CD4-positive, alpha-beta T cell treated with Interleukin-12 subunit alpha and Interleukin-12 subunit beta, for 1 hour (primary cell): Measurements from ENCODE around the gene XYLT1.

Experiments used
- DNase-seq: peaks from one replicate; pipeline ENCODE4 v3.0.0-alpha.2; 2020

Gene XYLT1

DNA sequence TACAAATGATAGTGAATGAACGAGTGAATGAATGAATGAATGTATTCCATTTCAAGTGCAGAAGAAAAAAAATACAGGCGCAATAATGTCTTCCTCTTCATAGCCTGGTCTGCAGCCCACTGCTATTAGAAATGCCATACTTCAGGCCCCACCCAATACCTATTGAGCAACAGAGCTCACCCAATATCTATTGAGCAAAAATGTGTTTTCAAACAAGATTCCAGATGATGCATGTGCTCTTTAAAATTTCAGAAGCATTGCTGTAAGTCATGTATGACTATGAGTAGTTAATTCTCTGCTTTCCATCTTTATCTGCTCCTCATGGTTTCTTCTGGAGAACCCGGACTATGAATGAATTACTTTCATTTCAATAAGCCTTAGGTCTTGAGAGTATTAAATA lies 308.2 kb downstream of the XYLT1 start:
- DNase-seq = no peak

DNA sequence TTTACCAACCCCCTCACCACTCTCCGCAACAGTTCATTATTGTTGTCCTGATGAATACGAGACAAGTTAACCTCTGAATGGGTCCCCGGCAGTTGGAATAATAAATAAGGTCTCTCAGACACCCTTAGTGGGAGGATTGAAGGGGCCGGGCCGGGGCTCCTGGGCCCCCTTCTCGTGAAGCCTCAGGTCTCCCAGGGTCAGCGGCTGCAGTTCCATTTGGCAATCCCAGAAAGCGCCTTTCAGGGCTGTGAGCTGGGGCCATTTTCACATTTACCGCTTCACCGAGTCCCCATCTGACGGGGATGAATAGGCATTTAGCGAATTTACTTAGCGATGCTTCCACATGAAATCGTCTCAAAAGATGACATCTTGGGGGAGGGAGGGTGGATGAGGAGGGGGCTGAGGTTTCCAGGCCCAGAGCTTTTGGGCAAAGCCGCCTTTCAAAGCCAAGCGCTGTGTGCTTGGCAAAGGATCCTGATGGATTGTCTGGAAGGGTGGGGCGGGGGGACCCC lies 309.8 kb downstream of the XYLT1 start:
- DNase-seq = no peak

DNA sequence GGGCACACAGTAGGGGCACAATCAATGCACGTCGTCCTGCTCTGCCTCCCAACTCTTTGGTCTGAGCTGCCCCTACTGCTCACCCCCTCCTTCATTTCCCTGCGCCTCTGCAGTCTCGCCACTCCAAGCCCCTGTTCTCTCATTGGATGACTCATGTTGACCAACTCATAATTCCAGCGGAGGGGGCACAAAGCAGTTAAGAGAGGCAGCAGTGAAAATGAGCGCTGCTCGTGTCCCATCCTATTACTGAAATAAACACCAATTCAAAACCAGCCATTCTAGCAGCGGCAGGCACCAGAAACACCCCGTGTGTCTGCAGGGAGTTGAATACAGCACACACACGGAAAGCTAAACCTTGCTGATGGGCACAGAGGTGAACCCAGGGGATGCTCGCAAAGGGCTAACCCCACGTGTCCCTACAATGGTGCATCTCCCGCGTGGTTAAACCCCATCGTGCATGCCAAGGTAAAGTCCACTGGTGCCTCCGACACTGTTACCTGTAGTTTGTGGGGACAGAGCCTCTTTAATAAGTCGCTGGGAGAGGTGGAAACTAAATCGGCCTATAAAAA lies 310.4 kb downstream of the XYLT1 start:
- DNase-seq = no peak

DNA sequence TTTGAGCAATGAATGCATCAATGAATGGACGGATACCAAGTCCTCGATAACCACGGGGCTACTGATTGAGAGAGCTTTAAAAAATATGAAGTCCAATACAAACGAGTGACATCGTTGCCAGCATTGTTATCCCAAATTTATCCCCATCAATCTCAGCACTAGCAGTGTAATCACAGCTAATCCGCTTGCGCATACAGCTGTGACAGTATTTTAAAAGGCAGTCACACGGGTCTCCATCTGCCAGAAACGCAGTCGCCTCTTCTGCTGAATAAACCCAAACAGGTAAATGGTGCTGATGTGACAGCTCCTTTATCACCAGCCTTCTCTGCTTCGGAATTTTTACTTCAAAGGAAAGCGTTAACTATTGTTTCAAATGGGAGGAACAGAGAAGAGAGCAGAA lies 311.1 kb downstream of the XYLT1 start:
- DNase-seq = no peak

DNA sequence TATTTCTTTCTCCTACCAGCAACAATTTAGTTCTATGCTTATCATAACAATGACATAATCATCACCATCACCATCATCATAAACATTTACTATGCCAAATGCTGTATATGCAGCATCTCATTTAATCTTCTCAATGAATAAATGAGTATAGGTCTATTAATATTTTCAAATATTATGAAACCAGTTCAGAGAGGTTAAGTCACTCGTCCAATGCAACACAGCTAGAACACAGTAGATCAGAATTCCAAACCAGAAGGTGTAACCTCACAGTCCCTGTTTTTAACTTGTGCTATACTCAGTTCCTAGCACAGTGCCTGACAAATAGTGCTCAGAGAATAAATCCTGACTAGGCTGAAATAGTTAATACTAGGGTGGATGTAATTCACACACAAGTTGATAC lies 314.8 kb downstream of the XYLT1 start:
- DNase-seq = no peak

DNA sequence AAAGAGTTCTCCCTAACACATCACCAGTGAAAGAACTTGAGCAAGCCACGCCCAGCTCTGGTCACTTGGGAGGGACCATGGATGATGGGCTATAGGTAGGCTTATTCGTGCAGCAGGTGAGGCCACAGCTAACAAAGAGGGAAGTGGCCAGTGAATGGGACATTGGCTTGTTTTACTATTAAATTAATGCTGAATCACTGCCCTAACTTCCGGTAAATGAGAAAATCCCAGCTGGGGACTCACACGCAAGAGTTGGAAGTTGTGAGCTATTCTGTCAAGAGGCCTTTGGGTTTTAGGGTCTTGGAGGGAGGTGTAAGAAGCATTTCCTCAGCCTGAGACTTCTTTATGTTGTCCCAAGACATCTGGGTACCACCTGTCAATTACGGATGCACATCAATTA lies 315.3 kb downstream of the XYLT1 start:
- no peak for DNase-seq

DNA sequence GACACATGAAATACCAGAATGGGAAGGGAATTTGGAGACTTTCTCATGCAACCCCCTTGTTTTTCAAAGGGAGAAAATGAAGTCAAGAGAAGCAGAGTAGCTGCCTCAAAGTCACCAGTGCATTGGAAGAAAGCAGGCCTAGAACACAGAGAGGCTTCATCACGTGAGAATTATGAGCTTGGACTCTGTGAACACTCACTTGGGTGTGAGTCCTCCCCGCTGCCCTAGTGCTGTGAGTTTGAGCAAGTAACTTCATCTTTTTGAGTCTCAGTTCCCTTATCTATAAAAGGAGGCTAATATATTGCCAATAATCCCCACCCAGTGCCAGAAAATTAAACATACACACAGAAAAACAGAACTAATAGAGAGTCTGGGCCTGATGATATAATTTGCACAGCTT lies 315.8 kb downstream of the XYLT1 start:
- no peak for DNase-seq

DNA sequence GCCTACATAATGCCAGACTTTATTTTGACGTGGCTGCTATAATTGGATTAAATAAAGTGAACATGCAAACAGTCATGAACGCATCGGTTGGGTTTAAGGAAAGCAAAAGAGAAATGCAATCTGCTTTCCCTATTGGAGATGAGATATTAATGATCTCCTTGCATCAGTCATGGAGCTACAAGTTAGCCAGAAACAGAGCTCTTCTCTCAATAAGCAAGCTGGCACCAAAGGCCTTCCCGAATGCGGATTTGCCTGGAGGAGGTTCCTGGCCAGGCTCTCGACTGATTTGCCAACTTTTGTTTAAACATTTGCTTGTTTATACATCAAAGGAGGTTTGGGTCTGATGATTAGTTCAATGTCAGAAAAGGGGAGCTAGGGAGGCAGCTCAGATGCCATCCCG lies 318.4 kb downstream of the XYLT1 start:
- DNase-seq = no peak

DNA sequence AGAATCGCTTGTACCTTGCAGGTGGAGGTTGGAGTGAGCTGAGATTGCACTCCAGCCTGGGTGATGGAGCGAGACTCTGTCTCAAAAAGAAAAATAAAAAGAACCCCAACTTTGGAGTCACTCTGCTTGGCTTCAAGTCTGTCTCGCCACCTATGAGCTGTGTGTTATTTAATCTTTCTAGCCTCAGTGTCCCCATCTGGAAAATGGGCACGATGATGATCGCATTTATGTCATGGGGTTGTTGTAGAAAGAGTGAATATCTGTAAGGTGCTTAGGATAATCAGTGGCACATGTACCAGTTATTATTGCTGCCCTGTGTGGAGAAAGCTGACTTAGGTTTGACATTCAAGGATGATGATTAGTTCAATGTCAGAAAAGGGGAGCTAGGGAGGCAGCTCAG lies 319.4 kb downstream of the XYLT1 start:
- no peak for DNase-seq

DNA sequence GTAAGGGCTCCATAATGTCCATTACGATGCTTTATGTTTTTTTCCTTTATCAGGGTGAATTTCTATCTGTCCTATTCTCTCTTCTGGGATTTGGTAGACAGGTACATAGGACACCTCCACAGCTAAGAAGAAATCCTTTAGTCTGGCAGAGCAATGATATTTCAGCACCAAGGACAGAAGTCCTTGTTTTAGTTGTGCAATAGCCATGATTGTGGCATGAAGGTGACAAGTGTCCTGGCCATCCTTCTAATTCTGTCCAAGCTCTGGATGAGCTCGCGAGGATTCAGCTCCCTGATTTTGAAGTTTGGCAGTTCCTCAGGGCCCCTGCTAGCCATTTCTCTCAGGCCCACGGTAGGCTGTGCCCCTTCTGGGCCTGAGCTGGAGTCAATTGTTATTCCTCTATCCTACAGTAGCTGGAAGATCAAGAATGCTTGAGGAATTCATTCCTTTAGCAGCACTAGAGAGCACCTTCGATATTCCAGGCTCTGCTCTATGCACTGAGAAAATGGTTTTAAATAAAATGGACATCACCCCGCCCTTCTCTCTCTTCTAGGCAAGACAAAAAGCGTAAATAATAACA lies 320.8 kb downstream of the XYLT1 start:
- DNase-seq = no peak

DNA sequence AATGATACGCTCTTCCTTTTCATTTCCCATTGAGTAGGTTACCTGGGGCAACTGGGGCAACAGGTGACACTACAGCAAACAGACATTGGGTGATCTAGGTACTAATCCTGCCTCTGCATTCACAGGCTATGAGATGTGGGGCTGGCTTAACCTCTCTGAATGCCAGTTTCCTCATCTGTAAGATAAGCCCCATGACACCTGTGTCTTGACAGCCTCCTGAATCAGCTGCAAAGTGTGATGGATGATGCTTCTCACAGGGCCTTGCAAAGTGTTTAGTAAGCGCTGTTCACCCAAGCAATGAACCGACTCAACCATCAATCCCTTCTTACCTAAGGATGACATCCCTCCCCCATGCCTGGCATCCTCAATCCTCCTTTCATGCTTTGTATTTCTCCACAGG lies 322.8 kb downstream of the XYLT1 start:
- no peak for DNase-seq

DNA sequence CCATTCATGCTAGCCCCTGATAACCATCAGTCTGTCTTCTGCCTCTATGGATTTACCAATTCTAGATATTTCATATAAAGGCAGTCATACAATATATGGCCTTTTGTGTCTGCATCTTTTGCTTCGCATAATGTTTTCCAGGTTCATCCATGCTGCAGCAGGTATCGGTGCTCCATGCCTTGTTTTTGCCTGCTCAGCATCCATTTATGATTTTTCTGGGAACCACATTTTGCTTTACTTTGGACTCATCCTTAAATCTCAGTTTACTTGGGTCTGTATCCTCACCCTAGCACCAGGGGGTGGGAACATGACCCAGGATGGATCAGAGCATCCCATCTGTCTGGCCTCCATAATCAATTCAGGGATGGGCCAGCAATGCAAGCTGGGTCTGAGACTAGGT lies 325.7 kb downstream of the XYLT1 start:
- no peak for DNase-seq

DNA sequence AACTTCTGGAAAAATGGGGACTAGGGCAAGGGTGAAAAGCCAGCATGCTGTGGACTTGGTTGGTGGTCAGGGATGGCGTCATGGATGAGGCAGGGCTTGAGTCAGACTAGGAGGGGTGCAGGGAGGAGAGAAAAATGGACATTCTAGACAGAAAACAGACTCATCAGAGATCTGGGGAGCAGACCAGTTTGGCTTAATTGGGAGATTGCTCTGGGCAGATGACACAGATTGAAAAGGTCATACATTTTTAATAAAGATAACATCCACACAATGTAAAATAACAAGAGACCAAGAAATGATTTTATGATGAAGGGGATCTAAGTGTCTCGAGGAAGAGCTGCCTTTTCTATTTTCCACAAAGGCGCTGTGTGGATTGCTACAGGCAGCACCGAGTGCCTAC lies 326.3 kb downstream of the XYLT1 start:
- DNase-seq = no peak

DNA sequence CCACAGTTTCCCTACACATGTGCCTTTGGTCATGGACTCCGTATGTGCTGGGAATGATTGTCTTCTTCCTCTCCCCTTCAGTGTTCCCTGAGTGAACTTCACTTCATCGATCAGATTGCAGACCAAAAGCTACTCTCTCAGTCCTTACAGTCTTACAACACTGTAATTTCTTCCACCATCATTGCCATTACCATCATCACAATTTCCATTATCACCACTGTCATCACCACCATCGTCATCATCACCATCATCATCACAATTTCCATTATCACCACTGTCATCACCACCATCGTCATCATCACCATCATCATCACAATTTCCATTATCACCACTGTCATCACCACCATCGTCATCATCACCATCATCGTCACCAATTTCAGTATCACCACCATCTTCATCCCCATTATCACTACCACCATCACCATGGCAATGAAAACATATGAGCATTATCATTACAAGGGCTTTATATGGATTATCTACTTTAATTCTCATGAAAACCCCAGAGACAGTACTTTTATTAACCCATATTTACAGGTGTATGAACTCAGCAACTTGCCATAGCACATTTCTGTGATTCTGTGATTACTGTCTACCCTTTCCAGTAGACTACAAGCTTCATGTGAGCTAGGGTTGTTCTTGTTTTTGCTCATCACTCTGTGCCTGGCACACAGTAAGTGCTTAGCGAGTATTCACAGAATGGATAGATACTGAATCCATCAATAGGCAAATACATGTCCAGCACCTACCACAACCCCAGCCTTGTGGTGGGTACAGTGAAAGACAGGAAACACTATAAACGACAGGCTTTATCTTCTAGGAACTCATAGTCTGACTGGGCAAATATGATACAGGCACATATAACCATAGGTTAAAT lies 327.0 kb downstream of the XYLT1 start:
- DNase-seq = no peak

DNA sequence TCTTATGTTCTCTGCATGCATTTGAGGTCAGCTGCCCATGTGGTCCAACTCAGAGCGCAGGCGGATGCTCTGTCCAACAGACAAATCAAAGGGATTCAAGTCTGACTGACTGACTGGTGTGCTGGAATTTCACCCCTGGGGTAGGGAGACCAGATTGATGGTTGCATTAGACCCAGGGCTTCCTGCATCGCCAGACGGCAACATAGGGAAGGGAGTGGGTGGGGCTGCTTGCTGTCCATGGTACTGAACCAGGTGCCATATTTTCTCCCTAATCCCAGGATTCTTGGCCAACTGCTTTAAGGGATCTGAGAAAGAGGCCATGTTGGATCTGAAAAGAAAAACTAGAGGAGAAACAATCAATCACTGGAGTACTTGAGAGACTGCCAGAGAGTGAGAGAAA lies 332.0 kb downstream of the XYLT1 start:
- DNase-seq = no peak

DNA sequence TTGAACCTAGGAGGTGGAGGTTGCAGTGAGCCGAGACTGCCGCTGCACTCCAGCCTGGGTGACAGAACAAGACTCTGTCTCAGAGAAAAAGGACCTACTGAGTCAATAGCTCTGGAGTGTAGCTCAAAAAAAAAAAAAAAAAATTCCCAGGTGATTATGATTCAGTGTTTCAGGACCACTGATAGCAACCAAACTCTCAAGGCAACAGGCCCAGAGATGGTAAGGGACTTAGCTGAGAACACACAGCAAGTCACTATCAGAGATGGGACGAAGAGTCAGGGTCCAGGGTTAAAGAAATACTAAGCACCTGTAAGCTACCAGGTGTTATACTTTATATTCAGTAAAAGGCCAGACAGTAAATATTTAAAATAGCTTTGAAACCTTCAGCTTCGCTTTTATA lies 335.3 kb downstream of the XYLT1 start:
- no peak for DNase-seq

DNA sequence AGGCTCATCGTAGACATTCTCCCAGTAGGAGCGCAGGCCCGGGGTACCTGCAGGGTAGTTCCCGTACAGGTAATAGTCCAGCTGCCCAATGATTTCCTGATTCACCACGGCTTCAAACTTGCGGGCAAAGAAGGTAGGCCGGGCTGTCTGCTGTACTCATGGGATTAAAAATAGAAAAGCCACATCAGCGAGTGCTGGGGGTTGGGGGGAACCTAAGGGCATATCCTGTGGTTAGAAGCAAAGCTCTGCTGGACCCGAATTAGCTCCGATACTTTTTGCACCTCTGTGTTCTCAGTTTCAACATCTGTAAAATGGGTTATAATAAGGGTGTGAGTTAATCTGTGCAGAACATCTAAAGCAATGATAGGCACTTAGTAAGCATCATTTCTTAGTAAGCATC lies 336.2 kb downstream of the XYLT1 start:
- DNase-seq = no peak

DNA sequence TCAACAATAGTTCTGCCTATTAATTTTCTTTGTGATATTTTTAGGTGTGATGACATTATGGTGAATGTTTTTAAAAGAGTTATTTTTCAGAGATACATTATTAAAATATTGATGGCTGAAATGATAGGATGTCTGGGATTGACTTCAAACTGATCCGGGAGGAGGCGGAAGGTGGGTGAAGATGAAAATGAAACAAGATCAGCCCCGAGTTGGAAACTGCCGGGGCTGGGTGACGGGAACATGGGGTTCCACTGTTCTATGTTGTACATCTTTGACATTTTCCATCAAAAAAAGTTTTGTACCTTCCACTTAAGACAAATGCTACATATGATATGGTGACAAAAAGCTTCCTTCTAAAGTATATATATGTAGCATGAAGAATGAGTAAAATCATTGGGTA lies 336.9 kb downstream of the XYLT1 start:
- no peak for DNase-seq

DNA sequence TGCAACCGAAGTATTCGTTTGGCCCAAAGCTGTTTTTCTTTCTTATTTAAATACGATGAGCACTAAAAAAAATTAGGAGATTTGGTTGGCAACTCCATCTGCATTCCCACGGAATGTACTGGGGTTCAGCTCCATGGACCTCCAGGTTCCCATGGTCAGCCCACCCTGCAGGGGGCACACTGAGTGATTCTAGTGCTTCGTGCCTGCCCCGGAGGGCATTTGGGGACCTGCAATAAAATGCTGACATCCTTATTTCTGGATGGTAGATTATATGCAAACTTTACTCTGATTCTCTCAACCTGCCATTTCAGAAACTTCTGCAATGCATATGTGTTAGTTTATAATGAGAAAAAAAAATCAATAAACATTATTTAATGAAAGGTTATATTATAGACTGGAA lies 339.4 kb downstream of the XYLT1 start:
- DNase-seq = no peak

DNA sequence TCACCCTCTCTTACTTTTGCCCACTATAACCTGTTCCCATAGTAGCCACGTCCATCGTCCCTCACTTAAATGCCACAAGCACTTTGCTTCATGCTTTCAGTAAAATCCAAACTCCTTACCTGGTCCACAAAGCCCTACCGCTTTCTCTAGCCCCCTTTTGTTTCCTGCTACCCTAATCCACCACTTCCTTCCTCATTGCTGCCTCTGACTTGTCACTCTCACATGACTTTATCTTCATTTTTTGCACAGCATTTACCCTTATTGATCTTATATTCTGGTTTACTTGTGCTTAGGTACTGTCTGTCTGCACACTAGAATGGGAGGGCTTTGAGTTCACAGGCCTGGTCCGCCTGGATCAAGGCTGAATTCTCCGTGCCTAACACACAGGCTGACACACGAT lies 340.0 kb downstream of the XYLT1 start:
- no peak for DNase-seq

DNA sequence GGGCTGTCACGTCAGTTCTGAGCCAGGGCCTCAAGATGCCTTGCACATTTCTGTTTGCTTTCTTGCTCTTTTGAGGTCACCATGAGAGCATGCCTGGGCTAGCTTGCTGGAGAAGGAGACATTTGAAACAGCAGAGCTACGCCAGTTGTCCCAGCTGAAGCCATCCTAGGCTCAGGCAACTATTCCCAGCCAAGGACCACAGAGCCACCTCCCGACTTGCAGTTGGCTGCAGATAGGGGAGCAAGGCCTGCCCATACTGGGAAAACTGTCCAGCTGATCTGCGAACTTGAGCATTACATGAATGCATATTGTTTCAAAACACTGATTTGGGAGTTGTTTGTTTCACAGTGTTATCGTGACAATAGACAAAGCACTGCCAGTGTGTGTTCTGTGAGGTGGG lies 340.8 kb downstream of the XYLT1 start:
- no peak for DNase-seq

DNA sequence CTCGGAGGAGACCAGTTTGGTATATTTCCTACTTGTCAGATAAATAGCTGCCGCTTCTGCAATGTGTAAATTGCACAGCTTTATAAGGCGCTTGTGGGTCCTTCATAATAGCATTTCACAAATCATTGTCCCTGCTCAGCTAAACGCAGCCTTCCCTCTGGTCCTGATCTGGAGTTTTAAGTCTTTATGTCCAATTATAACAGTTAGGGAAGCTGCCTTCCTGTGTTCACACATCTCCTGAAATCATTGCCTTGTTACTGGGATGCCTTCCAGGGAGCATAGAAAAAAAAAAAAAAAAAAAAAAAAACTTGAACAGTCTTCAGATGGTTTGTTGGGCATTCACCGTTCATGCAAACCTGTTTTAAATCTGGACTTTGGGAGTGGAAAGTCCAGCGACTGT lies 342.0 kb downstream of the XYLT1 start:
- no peak for DNase-seq

DNA sequence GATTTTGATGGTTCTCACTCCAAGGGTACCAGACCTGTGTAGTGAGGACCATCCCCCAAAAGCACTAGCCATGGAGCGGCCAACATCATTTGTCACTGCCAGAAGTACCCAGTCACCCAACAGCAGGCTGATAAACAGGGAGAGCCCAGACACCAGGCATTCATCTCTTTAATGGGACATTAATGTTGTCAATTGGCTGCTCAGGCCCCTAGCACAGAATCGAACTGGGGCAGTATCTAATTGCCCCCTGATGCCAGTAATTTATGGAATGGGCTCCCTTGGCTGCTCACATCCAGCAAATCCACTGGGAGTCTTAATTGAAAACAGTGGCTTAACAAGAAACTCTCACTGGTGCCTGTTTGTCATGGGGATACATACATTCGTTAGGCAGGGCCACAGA lies 344.6 kb downstream of the XYLT1 start:
- DNase-seq = no peak

DNA sequence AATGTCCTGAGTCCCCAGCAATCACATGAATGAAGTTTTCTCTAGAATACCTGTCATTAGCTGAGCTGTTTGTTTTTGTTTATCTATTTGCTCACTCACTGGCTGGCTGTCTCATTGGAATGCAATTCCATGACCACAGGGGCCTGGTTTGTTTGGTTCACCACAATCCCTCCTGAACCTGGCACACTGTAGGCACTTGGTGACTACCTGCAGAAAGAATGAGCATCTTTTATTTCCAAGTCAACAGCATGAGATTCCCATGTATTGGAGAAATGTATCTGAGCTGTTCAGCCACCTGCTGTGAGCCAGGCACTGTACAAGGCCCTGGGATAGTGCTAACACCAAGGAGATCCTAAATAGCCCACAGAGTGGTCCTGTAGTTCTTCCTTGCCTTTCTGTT lies 345.1 kb downstream of the XYLT1 start:
- DNase-seq = no peak
